MCF 10A (cell line): ENCODE data around the gene MEIKIN. TPM values are rescaled to one million over a fixed set of nuclear protein-coding genes. Genes with fewer than 3 reads are reported as not detected.
A peak's percentile ranks its signal among the peaks of the same experiment; 100 is the strongest.

Experiments
- BruUV-seq: library from RNA; stranded (reverse); fragments of 400-500 nt; replicated peaks from 2 replicates; lab custom pipeline; 2021; lab: Mats Ljungman, UMichigan
- CTCF ChIA-PET: fragments of 300-600 bp; sonication (Branson Sonifier 250); formaldehyde crosslinking; extraction: SDS; loops from one replicate; lab custom pipeline; 2021; ENCODE audit warnings: antibody characterized with exemption, inconsistent platforms; lab: Yijun Ruan, JAX
- POLR2A ChIA-PET: fragments of 300-600, 350-650 bp; sonication (Branson Sonifier 250); formaldehyde crosslinking; extraction: SDS; loops from one replicate; lab custom pipeline; 2020; ENCODE audit warnings: antibody characterized with exemption, inconsistent platforms; lab: Yijun Ruan, JAX
- DNase-seq: peaks from one replicate; pipeline ENCODE4 v3.0.0-alpha.2; 2018; ENCODE audit not compliant: unreplicated experiment
- H3K27ac Mint-ChIP-seq: one replicate; pipeline ENCODE4 v1.8.0; 2022; ENCODE audit warnings: mild to moderate bottlenecking, low read depth, mixed read lengths; ENCODE audit not compliant: unreplicated experiment
- H3K27me3 Mint-ChIP-seq: one replicate; pipeline ENCODE4 v1.8.0; 2022; ENCODE audit warnings: mixed read lengths; ENCODE audit not compliant: insufficient read depth, unreplicated experiment
- H3K36me3 Mint-ChIP-seq: one replicate; pipeline ENCODE4 v1.8.0; 2022; ENCODE audit warnings: mild to moderate bottlenecking, moderate library complexity, mixed read lengths; ENCODE audit not compliant: insufficient read depth, unreplicated experiment
- H3K4me1 Mint-ChIP-seq: one replicate; pipeline ENCODE4 v1.8.0; 2022; ENCODE audit warnings: mixed read lengths; ENCODE audit not compliant: insufficient read depth, unreplicated experiment
- H3K4me3 Mint-ChIP-seq: one replicate; pipeline ENCODE4 v1.8.0; 2022; ENCODE audit warnings: mild to moderate bottlenecking, moderate library complexity, mixed read lengths; ENCODE audit not compliant: unreplicated experiment
- H3K9me3 Mint-ChIP-seq: one replicate; pipeline ENCODE4 v1.8.0; 2022; ENCODE audit warnings: mixed read lengths; ENCODE audit not compliant: unreplicated experiment
- CTCF ChIP-seq: fragments of 200-600 bp; IDR thresholded peaks from one replicate; pipeline ENCODE4 v1.8.0; 2022; ENCODE audit warnings: antibody characterized with exemption, mild to moderate bottlenecking; ENCODE audit not compliant: unreplicated experiment
- intact Hi-C: fragments of 100-400 bp; cut with micrococcal nuclease; formaldehyde crosslinking; loops from 2 replicates; pipeline ENCODE4 v1.14.1; 2022
- total RNA-seq: library from RNA; stranded (reverse); gene quantifications from 2 replicates; pipeline ENCODE4 v1.2.3, GENCODE V29; 2022

The MEIKIN gene
- total RNA-seq, 1 experiment from 2014 or later = not detected

GRCh38 chr5:131765261-131765660, 180.2 kb downstream of the MEIKIN start:
- BruUV-seq = no TSS peak
- Mint-ChIP-seq H3K36me3 (peaks cover 12% of the 10 kb centered on the region), H3K27ac (peak overlapping the region; percentile 55), H3K27me3 (no peaks in the 10 kb centered on the region), H3K4me1 (peaks cover 22% of the 10 kb centered on the region), H3K4me3 (no peak overlapping the region), H3K9me3 (peaks cover 20% of the 10 kb centered on the region)
- DNase-seq = no peak
- ChIA-PET CTCF (no interaction called here), POLR2A (interaction anchor here (0.6 to 1.1 kb wide), 6 partner anchors 9 to 122 kb away, joined by 3 to 5 read pairs (median 3); no protein-coding TSS in a partner anchor)
- TF ChIP-seq CTCF = no peak
- intact Hi-C loops = no loop called here

- H3K36me3 Mint-ChIP-seq = peaks cover 12% of the 10 kb centered on the region
- peaks cover 21% of the 10 kb centered on the region for H3K9me3 Mint-ChIP-seq
- no TSS peak for BruUV-seq
- ChIA-PET CTCF (interaction anchor here (0.6 kb wide), 1 partner anchor 243 kb away, joined by 3 read pairs; no protein-coding TSS in a partner anchor), POLR2A (interaction anchor here (0.6 to 1.2 kb wide), 3 partner anchors 9 to 175 kb away, joined by 3 to 4 read pairs (median 3); no protein-coding TSS in a partner anchor)
- H3K27ac Mint-ChIP-seq = no peak overlapping the region
- no peak overlapping the region for H3K4me3 Mint-ChIP-seq
- TF ChIP-seq CTCF = no peak
- DNase-seq = no peak
- peaks cover 22% of the 10 kb centered on the region for H3K4me1 Mint-ChIP-seq
- H3K27me3 Mint-ChIP-seq = no peaks in the 10 kb centered on the region
- intact Hi-C loops = no loop called here
These were observed 181.5 kb downstream of the MEIKIN start for GRCh38 chr5:131763968-131764367.

GRCh38 chr5:131760793-131761192, 184.7 kb downstream of the MEIKIN start:
- DNase-seq = no peak
- intact Hi-C loops = no loop called here
- Mint-ChIP-seq H3K27me3 (no peaks in the 10 kb centered on the region), H3K27ac (no peak overlapping the region), H3K36me3 (peaks cover 12% of the 10 kb centered on the region), H3K4me3 (no peak overlapping the region), H3K4me1 (peaks cover 18% of the 10 kb centered on the region), H3K9me3 (peaks cover 21% of the 10 kb centered on the region)
- ChIA-PET CTCF (interaction anchor here (0.7 kb wide), 1 partner anchor 246 kb away, joined by 5 read pairs; no protein-coding TSS in a partner anchor), POLR2A (no interaction called here)
- BruUV-seq = no TSS peak
- no peak for TF ChIP-seq CTCF

- no peaks in the 10 kb centered on the region for H3K27me3 Mint-ChIP-seq
- POLR2A ChIA-PET = interaction anchor here (0.6 kb wide), 1 partner anchor 15 kb away, joined by 3 read pairs; no protein-coding TSS in a partner anchor
- peaks cover 7% of the 10 kb centered on the region for H3K4me1 Mint-ChIP-seq
- CTCF ChIA-PET = interaction anchor here (0.6 to 1.0 kb wide), 3 partner anchors 8 to 303 kb away, joined by 3 read pairs; no protein-coding TSS in a partner anchor
- DNase-seq = no peak
- H3K27ac Mint-ChIP-seq = no peak overlapping the region
- peaks cover 8% of the 10 kb centered on the region for H3K36me3 Mint-ChIP-seq
- TF ChIP-seq CTCF = no peak
- H3K9me3 Mint-ChIP-seq = peaks cover 21% of the 10 kb centered on the region
- no TSS peak for BruUV-seq
- no peak overlapping the region for H3K4me3 Mint-ChIP-seq
- intact Hi-C loops = no loop called here
These were observed 185.8 kb downstream of the MEIKIN start for GRCh38 chr5:131759704-131760103.
